HEK293 (cell line): ENCODE data around the gene SIL1.

ENCODE experiments used
- ATF2 ChIP-seq: fragments of 450-650 bp; formaldehyde crosslinking; IDR thresholded peaks from 2 replicates; pipeline ENCODE4 v1.5.1; 2016; ENCODE audit warnings: missing biosample characterization, missing genetic modification characterization, low read depth
- BCL6B ChIP-seq: fragments of 450-650 bp; formaldehyde crosslinking; IDR thresholded peaks from 2 replicates; pipeline ENCODE4 v1.5.1; 2017; ENCODE audit warnings: missing biosample characterization, missing genetic modification characterization
- CTCF ChIP-seq: fragments of 450-650 bp; formaldehyde crosslinking; IDR thresholded peaks from 2 replicates; pipeline ENCODE4 v1.5.1; 2016; ENCODE audit warnings: missing biosample characterization, missing genetic modification characterization
- GLI4 ChIP-seq: fragments of 450-650 bp; formaldehyde crosslinking; IDR thresholded peaks from 2 replicates; pipeline ENCODE4 v1.5.1; 2016; ENCODE audit warnings: missing biosample characterization, missing genetic modification characterization
- YY1 ChIP-seq: fragments of 450-650 bp; formaldehyde crosslinking; IDR thresholded peaks from 2 replicates; pipeline ENCODE4 v1.5.1; 2018; ENCODE audit warnings: missing biosample characterization, missing genetic modification characterization
- ZBTB49 ChIP-seq: fragments of 450-650 bp; formaldehyde crosslinking; IDR thresholded peaks from 2 replicates; pipeline ENCODE4 v1.5.1; 2016; ENCODE audit warnings: missing biosample characterization, missing genetic modification characterization, low read depth
- ZEB2 ChIP-seq: fragments of 450-650 bp; formaldehyde crosslinking; IDR thresholded peaks from 2 replicates; pipeline ENCODE4 v1.5.1; 2016; ENCODE audit warnings: missing biosample characterization, missing genetic modification characterization
- ZNF169 ChIP-seq: fragments of 450-650 bp; formaldehyde crosslinking; IDR thresholded peaks from 2 replicates; pipeline ENCODE4 v1.5.1; 2016; ENCODE audit warnings: missing biosample characterization, missing genetic modification characterization
- ZNF544 ChIP-seq: fragments of 450-650 bp; formaldehyde crosslinking; IDR thresholded peaks from 2 replicates; pipeline ENCODE4 v1.5.0; 2017; ENCODE audit warnings: missing biosample characterization, missing genetic modification characterization
- ZNF704 ChIP-seq: fragments of 450-650 bp; formaldehyde crosslinking; IDR thresholded peaks from 2 replicates; pipeline ENCODE4 v1.5.1; 2016; ENCODE audit warnings: missing biosample characterization, missing genetic modification characterization

- TF ChIP-seq ZBTB49 (tag by site-specific recombination) (no peak), CTCF (tag by site-specific recombination) (no peak), BCL6B (tag by site-specific recombination) (no peak), GLI4 (tag by site-specific recombination) (no peak), ZNF544 (tag by site-specific recombination) (no peak), ZEB2 (no peak), ZNF169 (no peak), ZNF704 (tag by site-specific recombination) (no peak), YY1 (tag by site-specific recombination) (no peak), ATF2 (no peak)
Observed at GRCh38 chr5:139125991-139126390, 72.2 kb downstream of the SIL1 start.
